ENCODE results near the gene SLC25A31. TPM values are rescaled to one million over a fixed set of nuclear protein-coding genes. Genes with fewer than 3 reads are reported as not detected.

SLC25A31 gene
- total and polyA plus RNA-seq, 2 of the 13 experiments (the other 11 are each of a cell fraction or from before 2014, with no cell fraction given), result 0.04 TPM; not detected in 1

DNA sequence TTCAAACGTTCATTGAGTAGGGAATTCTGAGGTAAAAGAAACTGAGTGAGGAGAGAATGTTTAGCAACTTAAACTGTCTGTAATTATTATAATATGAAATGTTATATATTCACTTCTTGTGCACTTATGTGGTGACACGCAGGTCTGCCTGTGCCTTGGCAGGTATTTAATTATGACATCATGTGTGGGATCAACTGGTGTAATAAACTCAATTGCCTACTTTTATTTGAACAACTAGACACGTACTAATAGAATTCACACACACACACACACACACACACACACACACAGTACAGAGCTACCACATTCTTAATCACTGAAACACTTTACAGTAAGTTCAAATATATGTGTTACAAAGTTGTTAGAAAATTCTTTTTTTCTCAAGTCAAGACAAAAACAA is 20.7 kb upstream of the SLC25A31 start:
- ATAC-seq (no peak), DNase-seq (ENCODE audit: low spot score) (no peak), FAIRE-seq (no peak)
- Histone ChIP-seq H3K4me3 (replicated peaks in 1 of 3; ENCODE audit: insufficient read depth in 1 of 3, low read depth in 2 of 3, low read length in 3 of 3) (no peak overlapping the region), H3K36me3 (replicated peaks in 1 of 2; ENCODE audit: control insufficient read depth in 1 of 2, insufficient read depth in 2 of 2, low read length in 2 of 2) (peaks cover 3 to 8% of the 10 kb centered on the region in 2 experiments; a peak in 3 of 5 replicates), H2AFZ (ENCODE audit: low read length) (no peak overlapping the region), H3K9ac (ENCODE audit: insufficient read depth, low read depth, low read length) (no peak overlapping the region), H3K79me2 (ENCODE audit: insufficient read depth, low read length) (no peaks in the 10 kb centered on the region), H3K4me2 (ENCODE audit: low read depth, low read length) (no peak overlapping the region), H3K9me3 (ENCODE audit: low read length) (no peaks in the 10 kb centered on the region), H4K20me1 (ENCODE audit: insufficient read depth, low read length) (no peaks in the 10 kb centered on the region), H3K4me1 (ENCODE audit: insufficient read depth, low read length) (peaks cover 5% of the 10 kb centered on the region; the same call in 1 of the 2 replicates), H3K27me3 (ENCODE audit: control insufficient read depth in 1 of 2, insufficient read depth in 2 of 2, low read length in 2 of 2) (no peaks in the 10 kb centered on the region), H3K27ac (ENCODE audit: extremely low read length, insufficient read depth, low read length) (no peak overlapping the region)
- in situ Hi-C loops (cut with HindIII; ENCODE audit: extremely low pct_ligation_motif_present, low pct_unique_long_range_greater_than_20kb) (no loop called here), intact Hi-C loops (cut with micrococcal nuclease; ENCODE audit: unreplicated experiment) (no loop called here)
- WGBS (ENCODE audit: low lambda C conversion rate), result 89% methylated on average over 3 of the region's 3 CpGs
- ChIA-PET POLR2A (no interaction called here), CTCF (ENCODE audit: low intra/inter-chr PET ratio, low total read pairs) (no interaction called here)
- no TSS peak for BruUV-seq (replicated peaks)
- no peak for TF ChIP-seq SMARCE1 (IDR thresholded peaks at IDR 0.05; ENCODE audit: borderline replicate concordance)
- no peak for TF ChIP-seq FLYWCH1 (CRISPR knock-in tag; IDR thresholded peaks at IDR 0.05)
- no peak for TF ChIP-seq SNAI1 (CRISPR knock-in tag; IDR thresholded peaks at IDR 0.05; ENCODE audit: borderline replicate concordance)
- TF ChIP-seq SPEN (CRISPR knock-in tag; IDR thresholded peaks at IDR 0.05; ENCODE audit: low read depth), result no peak
- peak; percentile 48 for TF ChIP-seq ATF7 (IDR thresholded peaks at IDR 0.05)
- no peak for TF ChIP-seq ATF7 (CRISPR knock-in tag; IDR thresholded peaks at IDR 0.05)
- TF ChIP-seq PTBP1 (IDR thresholded peaks at IDR 0.05; ENCODE audit: low read depth, low read length, poor library complexity, severe bottlenecking), result no peak

DNA sequence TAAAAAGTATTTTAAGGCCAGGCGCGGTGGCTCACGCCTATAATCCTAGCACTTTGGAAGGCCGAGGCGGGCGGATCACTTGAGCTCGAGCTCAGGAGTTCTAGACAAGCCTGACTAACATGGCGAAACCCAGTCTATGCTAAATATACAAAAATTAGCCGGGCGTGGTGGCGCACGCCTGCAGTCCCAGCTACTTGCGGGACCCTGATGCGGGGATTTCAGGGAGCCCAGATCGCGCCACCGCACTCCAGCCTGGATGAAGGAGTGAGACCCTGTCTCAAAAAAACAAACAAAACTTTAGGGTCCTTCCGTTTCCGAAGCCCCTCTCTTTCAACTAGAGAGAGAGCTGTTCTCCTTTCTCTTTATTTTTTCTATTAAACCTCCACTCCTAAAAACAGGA is 1.2 kb downstream of the SLC25A31 start:
- in situ Hi-C loops (cut with HindIII; ENCODE audit: extremely low pct_ligation_motif_present, low pct_unique_long_range_greater_than_20kb) (loop anchor here (5.0 kb wide), 1 partner anchor 129 kb away; no protein-coding TSS in a partner anchor), intact Hi-C loops (cut with micrococcal nuclease; ENCODE audit: unreplicated experiment) (loop anchor here (5.0 kb wide), 1 partner anchor 109 kb away; no protein-coding TSS in a partner anchor)
- Histone ChIP-seq H3K9ac (ENCODE audit: insufficient read depth, low read depth, low read length) (no peak overlapping the region), H3K4me1 (ENCODE audit: insufficient read depth, low read length) (no peaks in the 10 kb centered on the region), H3K27ac (ENCODE audit: extremely low read length, insufficient read depth, low read length) (no peak overlapping the region), H2AFZ (ENCODE audit: low read length) (no peak overlapping the region), H3K4me2 (ENCODE audit: low read depth, low read length) (no peak overlapping the region), H3K4me3 (replicated peaks in 1 of 3; ENCODE audit: insufficient read depth in 1 of 3, low read depth in 2 of 3, low read length in 3 of 3) (no peak overlapping the region), H3K36me3 (replicated peaks in 1 of 2; ENCODE audit: control insufficient read depth in 1 of 2, insufficient read depth in 2 of 2, low read length in 2 of 2) (no peaks in the 10 kb centered on the region), H4K20me1 (ENCODE audit: insufficient read depth, low read length) (no peaks in the 10 kb centered on the region), H3K27me3 (ENCODE audit: control insufficient read depth in 1 of 2, insufficient read depth in 2 of 2, low read length in 2 of 2) (no peaks in the 10 kb centered on the region; a peak in 1 of 5 replicates), H3K79me2 (ENCODE audit: insufficient read depth, low read length) (no peaks in the 10 kb centered on the region), H3K9me3 (ENCODE audit: low read length) (no peaks in the 10 kb centered on the region)
- WGBS (ENCODE audit: low lambda C conversion rate), result 65% methylated on average over 19 of the region's 19 CpGs
- no peak for TF ChIP-seq ZNF17 (CRISPR knock-in tag; IDR thresholded peaks at IDR 0.05)
- TF ChIP-seq, protein P1, sequence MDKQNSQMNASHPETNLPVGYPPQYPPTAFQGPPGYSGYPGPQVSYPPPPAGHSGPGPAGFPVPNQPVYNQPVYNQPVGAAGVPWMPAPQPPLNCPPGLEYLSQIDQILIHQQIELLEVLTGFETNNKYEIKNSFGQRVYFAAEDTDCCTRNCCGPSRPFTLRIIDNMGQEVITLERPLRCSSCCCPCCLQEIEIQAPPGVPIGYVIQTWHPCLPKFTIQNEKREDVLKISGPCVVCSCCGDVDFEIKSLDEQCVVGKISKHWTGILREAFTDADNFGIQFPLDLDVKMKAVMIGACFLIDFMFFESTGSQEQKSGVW (CRISPR knock-in tag; IDR thresholded peaks at IDR 0.05; ENCODE audit: borderline replicate concordance), result no peak
- TF ChIP-seq ZNF468 (CRISPR knock-in tag; IDR thresholded peaks at IDR 0.05), result no peak
- TF ChIP-seq, protein P2, sequence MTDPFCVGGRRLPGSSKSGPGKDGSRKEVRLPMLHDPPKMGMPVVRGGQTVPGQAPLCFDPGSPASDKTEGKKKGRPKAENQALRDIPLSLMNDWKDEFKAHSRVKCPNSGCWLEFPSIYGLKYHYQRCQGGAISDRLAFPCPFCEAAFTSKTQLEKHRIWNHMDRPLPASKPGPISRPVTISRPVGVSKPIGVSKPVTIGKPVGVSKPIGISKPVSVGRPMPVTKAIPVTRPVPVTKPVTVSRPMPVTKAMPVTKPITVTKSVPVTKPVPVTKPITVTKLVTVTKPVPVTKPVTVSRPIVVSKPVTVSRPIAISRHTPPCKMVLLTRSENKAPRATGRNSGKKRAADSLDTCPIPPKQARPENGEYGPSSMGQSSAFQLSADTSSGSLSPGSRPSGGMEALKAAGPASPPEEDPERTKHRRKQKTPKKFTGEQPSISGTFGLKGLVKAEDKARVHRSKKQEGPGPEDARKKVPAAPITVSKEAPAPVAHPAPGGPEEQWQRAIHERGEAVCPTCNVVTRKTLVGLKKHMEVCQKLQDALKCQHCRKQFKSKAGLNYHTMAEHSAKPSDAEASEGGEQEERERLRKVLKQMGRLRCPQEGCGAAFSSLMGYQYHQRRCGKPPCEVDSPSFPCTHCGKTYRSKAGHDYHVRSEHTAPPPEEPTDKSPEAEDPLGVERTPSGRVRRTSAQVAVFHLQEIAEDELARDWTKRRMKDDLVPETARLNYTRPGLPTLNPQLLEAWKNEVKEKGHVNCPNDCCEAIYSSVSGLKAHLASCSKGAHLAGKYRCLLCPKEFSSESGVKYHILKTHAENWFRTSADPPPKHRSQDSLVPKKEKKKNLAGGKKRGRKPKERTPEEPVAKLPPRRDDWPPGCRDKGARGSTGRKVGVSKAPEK (CRISPR knock-in tag; IDR thresholded peaks at IDR 0.05; ENCODE audit: borderline replicate concordance), result no peak
- TF ChIP-seq, protein P3, sequence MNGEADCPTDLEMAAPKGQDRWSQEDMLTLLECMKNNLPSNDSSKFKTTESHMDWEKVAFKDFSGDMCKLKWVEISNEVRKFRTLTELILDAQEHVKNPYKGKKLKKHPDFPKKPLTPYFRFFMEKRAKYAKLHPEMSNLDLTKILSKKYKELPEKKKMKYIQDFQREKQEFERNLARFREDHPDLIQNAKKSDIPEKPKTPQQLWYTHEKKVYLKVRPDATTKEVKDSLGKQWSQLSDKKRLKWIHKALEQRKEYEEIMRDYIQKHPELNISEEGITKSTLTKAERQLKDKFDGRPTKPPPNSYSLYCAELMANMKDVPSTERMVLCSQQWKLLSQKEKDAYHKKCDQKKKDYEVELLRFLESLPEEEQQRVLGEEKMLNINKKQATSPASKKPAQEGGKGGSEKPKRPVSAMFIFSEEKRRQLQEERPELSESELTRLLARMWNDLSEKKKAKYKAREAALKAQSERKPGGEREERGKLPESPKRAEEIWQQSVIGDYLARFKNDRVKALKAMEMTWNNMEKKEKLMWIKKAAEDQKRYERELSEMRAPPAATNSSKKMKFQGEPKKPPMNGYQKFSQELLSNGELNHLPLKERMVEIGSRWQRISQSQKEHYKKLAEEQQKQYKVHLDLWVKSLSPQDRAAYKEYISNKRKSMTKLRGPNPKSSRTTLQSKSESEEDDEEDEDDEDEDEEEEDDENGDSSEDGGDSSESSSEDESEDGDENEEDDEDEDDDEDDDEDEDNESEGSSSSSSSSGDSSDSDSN (CRISPR knock-in tag; IDR thresholded peaks at IDR 0.05), result no peak
- no TSS peak for BruUV-seq (replicated peaks)
- ChIA-PET CTCF (ENCODE audit: low intra/inter-chr PET ratio, low total read pairs) (interaction anchor here (2.7 kb wide), 1 partner anchor 126 kb away, joined by 43 read pairs; no protein-coding TSS in a partner anchor), POLR2A (no interaction called here)
- no peak for DNase-seq (ENCODE audit: low spot score)
- no peak for FAIRE-seq
- ATAC-seq, result no peak

All from HepG2 (cell line).